HPDE6-E6E7 (cell line): ENCODE data around the gene PDCD1LG2.

Source experiments
- DNase-seq: peaks from one replicate; pipeline ENCODE4 v3.0.0; 2011; ENCODE audit warnings: missing footprints; ENCODE audit errors: extremely low spot score

Gene PDCD1LG2

GRCh38 chr9:5611321-5612184 is 101.2 kb downstream of the PDCD1LG2 start:
- DNase-seq = no peak

GRCh38 chr9:5612185-5612530 is 101.8 kb downstream of the PDCD1LG2 start:
- DNase-seq = no peak

DNA sequence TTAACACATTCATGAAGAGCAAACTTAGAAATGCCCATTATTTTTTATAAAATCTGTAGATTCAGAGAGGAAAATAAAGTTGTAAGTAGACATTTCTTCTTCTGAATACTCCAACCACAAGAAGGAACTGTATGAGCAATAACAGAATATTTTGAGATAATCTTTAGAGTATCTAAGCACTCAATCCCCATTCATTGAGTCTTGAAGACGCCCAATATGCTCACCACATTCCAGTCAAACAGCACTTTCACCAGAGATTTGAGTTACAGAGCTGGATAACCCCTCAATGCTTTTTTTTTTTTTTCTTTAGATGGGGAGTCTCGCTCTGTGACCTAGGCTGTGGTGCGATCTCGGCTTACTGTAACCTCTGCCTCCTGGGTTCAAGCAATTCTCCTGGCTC is 103.9 kb downstream of the PDCD1LG2 start:
- DNase-seq = no peak

GRCh38 chr9:5614985-5615384 is 104.7 kb downstream of the PDCD1LG2 start:
- no peak for DNase-seq

- DNase-seq = no peak
These were observed 107.4 kb downstream of the PDCD1LG2 start for GRCh38 chr9:5617749-5618148.

- DNase-seq = no peak
These were observed 110.2 kb downstream of the PDCD1LG2 start for GRCh38 chr9:5620494-5620893.
